Jurkat, Clone E6-1 (cell line): ENCODE data around the gene HS3ST6.

Source experiments
- DNase-seq: peaks from one replicate; pipeline ENCODE4 v3.0.0-alpha.2; 2011; ENCODE audit warnings: low read depth, low spot score
- H3K4me3 ChIP-seq: 2 replicates; pipeline ENCODE4 v1.5.1; 2011; ENCODE audit warnings: mild to moderate bottlenecking, low read length, control low read depth, moderate library complexity

The HS3ST6 gene

GRCh38 chr16:1861730-1862129, 56.5 kb downstream of the HS3ST6 start:
- H3K4me3 ChIP-seq, result no peak overlapping the region
- no peak for DNase-seq
